Hippocampal formation (tissue), 2 donors: ENCODE results near the gene MYADM.
"Not testable (repeated sequence)": the region's sequence is repeated elsewhere in the genome, so short reads cannot be mapped to it uniquely, and the experiment has no call there.

Experiments used
- DNase-seq, 2 donors: peaks; one replicate each; lab custom pipeline; 2025; lab: John Stamatoyannopoulos, UW

The MYADM gene

GRCh38 chr19:53867225-53868090, at the start of gene MYADM:
Gene MYADM (plus strand): TSS chr19:53867883. CDS start chr19:53873530, 5,647 bp downstream.
- peak; percentile 93 to 98 for DNase-seq

GRCh38 chr19:53818756-53819155, 48.9 kb upstream of the MYADM start:
- DNase-seq: no peak

GRCh38 chr19:53819861-53820260, 47.8 kb upstream of the MYADM start:
- no peak for DNase-seq

GRCh38 chr19:53823380-53824120, 44.1 kb upstream of the MYADM start:
- DNase-seq: no peak

- DNase-seq: no peak
Measured at GRCh38 chr19:53824134-53824611, 43.5 kb upstream of the MYADM start, which contains the start of gene NLRP12. Gene NLRP12 (minus strand): TSS chr19:53824314. CDS start chr19:53824174, 140 bp downstream.

- no peak for DNase-seq
Measured at GRCh38 chr19:53826876-53827275, 40.8 kb upstream of the MYADM start.

GRCh38 chr19:53828531-53828930, 39.2 kb upstream of the MYADM start:
- no peak for DNase-seq

- DNase-seq: not testable (repeated sequence)
Measured at GRCh38 chr19:53832861-53833260, 34.8 kb upstream of the MYADM start.

GRCh38 chr19:53838446-53838845, 29.2 kb upstream of the MYADM start:
- not testable (repeated sequence) for DNase-seq

- not testable (repeated sequence) for DNase-seq
Measured at GRCh38 chr19:53840241-53840640, 27.4 kb upstream of the MYADM start.

- DNase-seq: not testable (repeated sequence)
Measured at GRCh38 chr19:53840914-53841313, 26.8 kb upstream of the MYADM start.

GRCh38 chr19:53844849-53845246, 22.8 kb upstream of the MYADM start:
- no peak for DNase-seq

- no peak for DNase-seq
Measured at GRCh38 chr19:53847555-53847954, 20.1 kb upstream of the MYADM start.

- no peak for DNase-seq
Measured at GRCh38 chr19:53849237-53849676, 18.4 kb upstream of the MYADM start.

GRCh38 chr19:53853707-53854106, 14.0 kb upstream of the MYADM start:
- no peak for DNase-seq

GRCh38 chr19:53864308-53864836, 3.3 kb upstream of the MYADM start:
- peak; percentile 70 to 82 for DNase-seq

- DNase-seq: no peak
Measured at GRCh38 chr19:53865523-53865917, 2.2 kb upstream of the MYADM start.

- DNase-seq: peak; percentile 65 to 79
Measured at GRCh38 chr19:53865918-53866864, 1.5 kb upstream of the MYADM start.

- no peak for DNase-seq
Measured at GRCh38 chr19:53866865-53867224, 838 bp upstream of the MYADM start.

- DNase-seq: no peak
Measured at GRCh38 chr19:53868091-53868891, 608 bp downstream of the MYADM start.
